22Rv1 (cell line): ENCODE results near the gene KDM4B.
"Not testable (repeated sequence)": the region's sequence is repeated elsewhere in the genome, so short reads cannot be mapped to it uniquely, and the experiment has no call there.

Experiments used
- H3K27ac ChIP-seq: fragments of 450-650 bp; 2 replicates; pipeline ENCODE4 v1.5.1; 2017
- CTCF ChIP-seq: fragments of 450-650 bp; IDR thresholded peaks from 2 replicates; pipeline ENCODE4 v1.5.1; 2017; ENCODE audit warnings: mild to moderate bottlenecking
- ZFX ChIP-seq: fragments of 450-650 bp; IDR thresholded peaks from 2 replicates; pipeline ENCODE4 v1.6.1; 2017; ENCODE audit warnings: antibody characterized with exemption, borderline replicate concordance

KDM4B gene

GRCh38 chr19:5157186-5157585 lies 188.3 kb downstream of the KDM4B start:
- TF ChIP-seq ZFX (no peak), CTCF (no peak)
- no peak overlapping the region for H3K27ac ChIP-seq

GRCh38 chr19:5158549-5159134 lies 189.7 kb downstream of the KDM4B start:
- not testable (repeated sequence) for H3K27ac ChIP-seq

GRCh38 chr19:5160158-5160795 lies 191.4 kb downstream of the KDM4B start:
- not testable (repeated sequence) for H3K27ac ChIP-seq

GRCh38 chr19:5164845-5165696 lies 196.2 kb downstream of the KDM4B start:
- H3K27ac ChIP-seq, result not testable (repeated sequence)

GRCh38 chr19:5165697-5166019 lies 196.7 kb downstream of the KDM4B start:
- TF ChIP-seq CTCF (no peak), ZFX (no peak)
- H3K27ac ChIP-seq, result no peak overlapping the region

- TF ChIP-seq ZFX, result no peak
- no peak for TF ChIP-seq CTCF
- no peak overlapping the region for H3K27ac ChIP-seq
Measured at GRCh38 chr19:5166262-5166661, 197.3 kb downstream of the KDM4B start.

- TF ChIP-seq CTCF (peak; percentile 76), ZFX (no peak)
- no peak overlapping the region for H3K27ac ChIP-seq
Measured at GRCh38 chr19:5170329-5170745, 201.4 kb downstream of the KDM4B start.

- TF ChIP-seq ZFX, result no peak
- TF ChIP-seq CTCF, result no peak
- no peak overlapping the region for H3K27ac ChIP-seq
Measured at GRCh38 chr19:5171711-5172110, 202.8 kb downstream of the KDM4B start.
